H1 (cell line): ENCODE measurements around the gene NPSR1. TPM values are rescaled to one million over a fixed set of nuclear protein-coding genes. Genes with fewer than 3 reads are reported as not detected.

Source experiments
- CTCF ChIP-seq, 3 experiments: IDR thresholded peaks; 1 replicate in 2 of 3; 2 replicates in 1 of 3; pipeline versions ENCODE4 v1.5.1 to v1.6.1; 2011; ENCODE audit warnings: low read length in 3 of 3, mild to moderate bottlenecking in 3 of 3, inconsistent platforms in 2 of 3, low read depth in 1 of 3, moderate library complexity in 1 of 3; ENCODE audit not compliant: insufficient read depth in 1 of 3; ENCODE audit errors: control extremely low read depth in 1 of 3
- JUND ChIP-seq: IDR thresholded peaks from 2 replicates; pipeline ENCODE4 v1.6.1; 2011; ENCODE audit warnings: mild to moderate bottlenecking, improper control_type of control experiment, low read length
- KDM1A ChIP-seq: fragments of 200-600, 300-600 bp; sonication (generic); IDR thresholded peaks from 2 replicates; pipeline ENCODE4 v1.7.1; 2016; ENCODE audit warnings: mild to moderate bottlenecking, low read length, borderline replicate concordance
- POLR2A ChIP-seq, 2 experiments: IDR thresholded peaks; 1 replicate in 1 of 2; 2 replicates in 1 of 2; pipeline ENCODE4 v1.6.1; 2011; ENCODE audit warnings: low read depth in 2 of 2, low read length in 2 of 2, mild to moderate bottlenecking in 2 of 2; ENCODE audit errors: control extremely low read depth in 1 of 2
- RXRA ChIP-seq: IDR thresholded peaks from 2 replicates; pipeline ENCODE4 v1.6.1; 2011; ENCODE audit warnings: low read depth, mild to moderate bottlenecking, low read length, moderate library complexity; ENCODE audit not compliant: insufficient read depth
- SP1 ChIP-seq: IDR thresholded peaks from 2 replicates; pipeline ENCODE4 v1.6.1; 2011; ENCODE audit warnings: low read depth, low read length
- USF2 ChIP-seq: IDR thresholded peaks from 2 replicates; pipeline ENCODE4 v1.6.1; 2011; ENCODE audit warnings: low read length, improper control_type of control experiment
- polyA plus RNA-seq, 7 experiments: library from polyadenylated mRNA; depleted of rRNA in 3 of 7; stranded (reverse) in 5 of 7; unstranded in 2 of 7; fragments of >200 nt in 5 of 7; fragments of 200-250 nt in 2 of 7; gene quantifications; 1 replicate in 5 of 7; 2 replicates in 1 of 7; 4 replicates in 1 of 7; pipeline versions ENCODE4 v1.2.1 to v1.2.3, GENCODE V29; 2011 to 2013; ENCODE audit warnings: missing spikeins in 2 of 7, mixed read lengths in 2 of 7
- total RNA-seq: library from RNA; stranded (reverse); fragmentation: NEBNext Ultra II Directional; extraction: Animal tissue kit (Norgen Biotek cat#: 25700); gene quantifications from 2 replicates; pipeline ENCODE4 v1.2.1, GENCODE V29; 2021

NPSR1 gene
- total and polyA plus RNA-seq, 2 of the 8 experiments (the other 6 are each of a cell fraction or from before 2014, with no cell fraction given), result not detected

GRCh38 chr7:34761206-34761605 lies 103.2 kb downstream of the NPSR1 start (continued):
- no peak for TF ChIP-seq CTCF (IDR thresholded peaks at IDR 0.05; ENCODE audit: control extremely low read depth in 1 of 3, insufficient read depth in 1 of 3, low read depth in 1 of 3, low read length in 3 of 3)
- no peak for TF ChIP-seq USF2
- no peak for TF ChIP-seq RXRA
- TF ChIP-seq KDM1A, result no peak
- no peak for TF ChIP-seq POLR2A (IDR thresholded peaks at IDR 0.05; ENCODE audit: control extremely low read depth in 1 of 2, low read depth in 2 of 2, low read length in 2 of 2)
- no peak for TF ChIP-seq JUND
- no peak for TF ChIP-seq SP1
- TF ChIP-seq, all 59 proteins: peak for 0
